Endothelial cell of umbilical vein (primary cell): ENCODE measurements around the gene TEX55.
"Not testable (repeated sequence)": the region's sequence is repeated elsewhere in the genome, so short reads cannot be mapped to it uniquely, and the experiment has no call there.

Source experiments
- EZH2 ChIP-seq: IDR thresholded peaks from 2 replicates; pipeline ENCODE4 v1.6.1; 2012; ENCODE audit warnings: borderline replicate concordance, low read depth, mild to moderate bottlenecking, moderate library complexity, low read length, inconsistent platforms; ENCODE audit not compliant: severe bottlenecking
- JUN ChIP-seq: IDR thresholded peaks from 2 replicates; pipeline ENCODE4 v1.6.1; 2011; ENCODE audit warnings: borderline replicate concordance, low read depth; ENCODE audit not compliant: insufficient read length, insufficient read depth
- TF ChIP-seq, protein P1 (sequence below), 2 donors: IDR thresholded peaks; 1 replicate in 1 of 2; 2 replicates in 1 of 2; pipeline ENCODE4 v1.5.1; 2011; ENCODE audit warnings: low read length in 2 of 2, mild to moderate bottlenecking in 2 of 2, moderate library complexity in 2 of 2, control low read depth in 1 of 2, inconsistent platforms in 1 of 2, low read depth in 1 of 2; ENCODE audit not compliant: insufficient read depth in 1 of 2; ENCODE audit errors: extremely low read depth in 1 of 2

DNA sequence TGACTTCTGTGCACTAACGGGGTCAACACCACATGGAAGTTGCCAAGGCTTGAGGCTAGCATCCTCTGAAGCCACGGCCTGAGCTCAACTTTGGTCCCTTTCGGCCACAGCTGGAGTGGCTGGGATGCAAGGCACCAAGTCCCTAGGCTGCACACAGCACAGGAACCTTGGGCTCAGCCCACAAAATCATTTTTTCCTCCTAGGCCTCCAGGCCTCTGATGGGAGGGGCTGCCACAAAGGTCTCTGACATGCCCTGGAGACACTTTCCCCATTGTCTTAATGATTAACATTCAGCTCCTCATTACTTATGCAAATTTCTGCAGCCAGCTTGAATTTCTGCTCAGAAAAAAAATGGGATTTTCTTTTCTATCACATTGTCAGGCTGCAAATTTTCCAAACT is 27.6 kb upstream of the TEX55 start:
- TF ChIP-seq EZH2, JUN: not testable (repeated sequence)
- TF ChIP-seq, protein P1, sequence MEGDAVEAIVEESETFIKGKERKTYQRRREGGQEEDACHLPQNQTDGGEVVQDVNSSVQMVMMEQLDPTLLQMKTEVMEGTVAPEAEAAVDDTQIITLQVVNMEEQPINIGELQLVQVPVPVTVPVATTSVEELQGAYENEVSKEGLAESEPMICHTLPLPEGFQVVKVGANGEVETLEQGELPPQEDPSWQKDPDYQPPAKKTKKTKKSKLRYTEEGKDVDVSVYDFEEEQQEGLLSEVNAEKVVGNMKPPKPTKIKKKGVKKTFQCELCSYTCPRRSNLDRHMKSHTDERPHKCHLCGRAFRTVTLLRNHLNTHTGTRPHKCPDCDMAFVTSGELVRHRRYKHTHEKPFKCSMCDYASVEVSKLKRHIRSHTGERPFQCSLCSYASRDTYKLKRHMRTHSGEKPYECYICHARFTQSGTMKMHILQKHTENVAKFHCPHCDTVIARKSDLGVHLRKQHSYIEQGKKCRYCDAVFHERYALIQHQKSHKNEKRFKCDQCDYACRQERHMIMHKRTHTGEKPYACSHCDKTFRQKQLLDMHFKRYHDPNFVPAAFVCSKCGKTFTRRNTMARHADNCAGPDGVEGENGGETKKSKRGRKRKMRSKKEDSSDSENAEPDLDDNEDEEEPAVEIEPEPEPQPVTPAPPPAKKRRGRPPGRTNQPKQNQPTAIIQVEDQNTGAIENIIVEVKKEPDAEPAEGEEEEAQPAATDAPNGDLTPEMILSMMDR (IDR thresholded peaks at IDR 0.05; ENCODE audit: extremely low read depth in 1 of 2, insufficient read depth in 1 of 2, low read depth in 1 of 2, low read length in 2 of 2): not testable (repeated sequence)
